ENCODE measurements around the gene WNT3A. TPM values are rescaled to one million over a fixed set of nuclear protein-coding genes. Genes with fewer than 3 reads are reported as not detected.

The WNT3A gene
- total RNA-seq, 4 donors from 2014 or later, result 0.76 to 2.7 (median 1.3) TPM

- Histone ChIP-seq H3K4me3 (no peak overlapping the region), H3K36me3 (no peaks in the 10 kb centered on the region), H3K27ac (no peak overlapping the region), H3K27me3 (peaks cover 0 to 93% (median 5%) of the 10 kb centered on the region in 4 donors), H3K9me3 (no peaks in the 10 kb centered on the region), H3K4me1 (peaks cover 4 to 52% (median 5%) of the 10 kb centered on the region in 3 donors)
- intact Hi-C loops (cut with DNase I), result no loop called here
- WGBS, 2 donors, result 29 to 31% methylated on average over 4 of the region's 12 CpGs
- TF ChIP-seq CTCF (IDR thresholded peaks at IDR 0.05) (peak in 4 of 6 experiments; percentile 30 to 55 (median 40)), POLR2A (IDR thresholded peaks at IDR 0.05) (no peak)
- DNase-seq, result no peak
These were observed 2.4 kb upstream of the WNT3A start for GRCh38 chr1:228004331-228004855.

GRCh38 chr1:228004856-228005462 is 1.8 kb upstream of the WNT3A start:
- intact Hi-C loops (cut with DNase I), result no loop called here
- WGBS, 2 donors, result 30 to 39% methylated on average over 5 of the region's 19 CpGs
- peaks cover 4 to 56% (median 5%) of the 10 kb centered on the region in 3 donors for H3K4me1 ChIP-seq
- TF ChIP-seq CTCF (IDR thresholded peaks at IDR 0.05) (no peak), POLR2A (IDR thresholded peaks at IDR 0.05) (no peak)
- no peak overlapping the region for H3K27ac ChIP-seq
- no peak overlapping the region for H3K4me3 ChIP-seq
- H3K9me3 ChIP-seq, result no peaks in the 10 kb centered on the region
- no peak for DNase-seq
- H3K27me3 ChIP-seq, result peaks cover 0 to 96% (median 5%) of the 10 kb centered on the region in 4 donors
- H3K36me3 ChIP-seq, result no peaks in the 10 kb centered on the region

GRCh38 chr1:228005511-228006033 is 1.2 kb upstream of the WNT3A start:
- H3K36me3 ChIP-seq, result no peaks in the 10 kb centered on the region
- H3K27me3 ChIP-seq, result peaks cover 0 to 96% (median 5%) of the 10 kb centered on the region in 4 donors
- DNase-seq, result no peak
- no peak overlapping the region for H3K27ac ChIP-seq
- no peaks in the 10 kb centered on the region for H3K9me3 ChIP-seq
- TF ChIP-seq CTCF (IDR thresholded peaks at IDR 0.05) (no peak), POLR2A (IDR thresholded peaks at IDR 0.05) (no peak)
- intact Hi-C loops (cut with DNase I), result no loop called here
- H3K4me3 ChIP-seq, result no peak overlapping the region
- 13% methylated on average over 5 of the region's 13 CpGs; no CpG with 5 or more reads in 1 of the 2 donors for WGBS, 2 donors
- H3K4me1 ChIP-seq, result peaks cover 4 to 56% (median 5%) of the 10 kb centered on the region in 3 donors

GRCh38 chr1:228006034-228006785 is 588 bp upstream of the WNT3A start:
- DNase-seq, result no peak
- no peak overlapping the region for H3K27ac ChIP-seq
- H3K36me3 ChIP-seq, result no peaks in the 10 kb centered on the region
- no peak for TF ChIP-seq CTCF (IDR thresholded peaks at IDR 0.05)
- no peak for TF ChIP-seq POLR2A (IDR thresholded peaks at IDR 0.05)
- intact Hi-C loops (cut with DNase I), result no loop called here
- peaks cover 0 to 96% (median 5%) of the 10 kb centered on the region in 4 donors for H3K27me3 ChIP-seq
- H3K9me3 ChIP-seq, result no peaks in the 10 kb centered on the region
- WGBS, 2 donors, result 19 to 20% methylated on average over 4 to 5 of the region's 52 CpGs
- peaks cover 4 to 56% (median 5%) of the 10 kb centered on the region in 3 donors for H3K4me1 ChIP-seq
- peak overlapping the region; percentile 20 to 56 (median 36) for H3K4me3 ChIP-seq

All from esophagus squamous epithelium (tissue), 5 donors.